Neuronal stem cell (in vitro differentiated cells): ENCODE measurements around the gene HOXA2.

Experiments
- DNase-seq: peaks from one replicate; pipeline ENCODE4 v3.0.0-alpha.2; 2013; ENCODE audit warnings: low spot score
- H2AFZ ChIP-seq: one replicate; pipeline ENCODE4 v1.6.1; 2013; ENCODE audit warnings: mild to moderate bottlenecking, low read length, inconsistent platforms
- H2AK5ac ChIP-seq: 2 replicates; pipeline ENCODE4 v1.6.1; 2013; ENCODE audit warnings: low read depth, mild to moderate bottlenecking, inconsistent platforms, low read length, moderate library complexity, mixed read lengths
- H2BK120ac ChIP-seq: 2 replicates; pipeline ENCODE4 v1.6.1; 2013; ENCODE audit warnings: low read depth, mild to moderate bottlenecking, inconsistent platforms, low read length, moderate library complexity, mixed read lengths
- H2BK12ac ChIP-seq: one replicate; pipeline ENCODE4 v1.6.1; 2013; ENCODE audit warnings: low read length, inconsistent platforms
- H2BK15ac ChIP-seq: 2 replicates; pipeline ENCODE4 v1.6.1; 2013; ENCODE audit warnings: mild to moderate bottlenecking, low read length, inconsistent platforms, mixed read lengths
- H2BK5ac ChIP-seq: one replicate; pipeline ENCODE4 v1.6.1; 2013; ENCODE audit warnings: inconsistent platforms, mild to moderate bottlenecking, low read length, moderate library complexity
- H3K14ac ChIP-seq: one replicate; pipeline ENCODE4 v1.6.1; 2013; ENCODE audit warnings: low read length, inconsistent platforms
- H3K18ac ChIP-seq: 2 replicates; pipeline ENCODE4 v1.6.1; 2013; ENCODE audit warnings: low read length, inconsistent platforms
- H3K23ac ChIP-seq: 2 replicates; pipeline ENCODE4 v1.6.1; 2013; ENCODE audit warnings: low read depth, mild to moderate bottlenecking, mixed read lengths, low read length, inconsistent platforms; ENCODE audit not compliant: poor library complexity
- H3K27ac ChIP-seq: replicated peaks from 3 replicates; pipeline ENCODE4 v1.5.1; 2013; ENCODE audit warnings: low read length, inconsistent platforms
- H3K27me3 ChIP-seq, 3 experiments: 2 replicates each; pipeline ENCODE4 v1.6.1; 2013; ENCODE audit warnings: low read length in 3 of 3, mild to moderate bottlenecking in 2 of 3, inconsistent platforms in 1 of 3, low read depth in 1 of 3, mixed read lengths in 1 of 3, moderate library complexity in 1 of 3; ENCODE audit not compliant: control insufficient read depth in 3 of 3, insufficient read depth in 3 of 3
- H3K36me3 ChIP-seq, 2 donors: replicated peaks in 1 of 2; 2 replicates each; pipeline ENCODE4 v1.6.1; 2013; ENCODE audit warnings: low read length in 2 of 2; ENCODE audit not compliant: control insufficient read depth in 2 of 2, insufficient read depth in 2 of 2
- H3K4ac ChIP-seq: 2 replicates; pipeline ENCODE4 v1.6.1; 2013; ENCODE audit warnings: inconsistent platforms, mild to moderate bottlenecking, low read length, moderate library complexity
- H3K4me1 ChIP-seq, 2 donors: 1 replicate in 1 of 2; 2 replicates in 1 of 2; pipeline ENCODE4 v1.6.1; 2013; ENCODE audit warnings: low read length in 2 of 2, low read depth in 1 of 2; ENCODE audit not compliant: control insufficient read depth in 2 of 2, insufficient read depth in 1 of 2
- H3K4me2 ChIP-seq: one replicate; pipeline ENCODE4 v1.6.1; 2013; ENCODE audit warnings: mild to moderate bottlenecking, low read length, inconsistent platforms; ENCODE audit not compliant: insufficient read depth, poor library complexity, severe bottlenecking
- H3K4me3 ChIP-seq, 2 donors: 2 replicates each; pipeline ENCODE4 v1.5.1; 2013; ENCODE audit warnings: low read length in 2 of 2, mild to moderate bottlenecking in 2 of 2, inconsistent platforms in 1 of 2, moderate library complexity in 1 of 2
- H3K79me1 ChIP-seq: one replicate; pipeline ENCODE4 v1.6.1; 2013; ENCODE audit warnings: low read depth, mild to moderate bottlenecking, inconsistent platforms, low read length, moderate library complexity
- H3K9ac ChIP-seq: one replicate; pipeline ENCODE4 v1.6.1; 2013; ENCODE audit warnings: mild to moderate bottlenecking, low read depth, low read length, inconsistent platforms; ENCODE audit not compliant: poor library complexity
- H3K9me3 ChIP-seq, 2 donors: replicated peaks in 1 of 2; 2 replicates each; pipeline versions ENCODE3 to v1.6.1; 2013; ENCODE audit warnings: low read length in 2 of 2, mild to moderate bottlenecking in 2 of 2, inconsistent platforms in 1 of 2, low read depth in 1 of 2, mixed read lengths in 1 of 2, moderate library complexity in 1 of 2; ENCODE audit not compliant: control insufficient read depth in 2 of 2, insufficient read depth in 1 of 2
- H4K8ac ChIP-seq: one replicate; pipeline ENCODE4 v1.6.1; 2013; ENCODE audit warnings: low read depth, mild to moderate bottlenecking, inconsistent platforms, low read length, moderate library complexity
- H4K91ac ChIP-seq: one replicate; pipeline ENCODE4 v1.6.1; 2013; ENCODE audit warnings: low read length, low read depth, mild to moderate bottlenecking, inconsistent platforms; ENCODE audit not compliant: poor library complexity
- WGBS, 2 donors: extraction: QIAGEN DNeasy Blood & Tissue Kit; methylation state at CpG; one replicate each; pipeline ENCODE4 v1.1.7; 2013; ENCODE audit warnings: missing lambda C conversion rate in 2 of 2, mixed read lengths in 1 of 2; ENCODE audit not compliant: insufficient read length in 2 of 2, insufficient replicate concordance in 1 of 2; ENCODE audit errors: extremely low coverage in 2 of 2; 5-methylcytosine and 5-hydroxymethylcytosine counted together

Gene HOXA2

DNA sequence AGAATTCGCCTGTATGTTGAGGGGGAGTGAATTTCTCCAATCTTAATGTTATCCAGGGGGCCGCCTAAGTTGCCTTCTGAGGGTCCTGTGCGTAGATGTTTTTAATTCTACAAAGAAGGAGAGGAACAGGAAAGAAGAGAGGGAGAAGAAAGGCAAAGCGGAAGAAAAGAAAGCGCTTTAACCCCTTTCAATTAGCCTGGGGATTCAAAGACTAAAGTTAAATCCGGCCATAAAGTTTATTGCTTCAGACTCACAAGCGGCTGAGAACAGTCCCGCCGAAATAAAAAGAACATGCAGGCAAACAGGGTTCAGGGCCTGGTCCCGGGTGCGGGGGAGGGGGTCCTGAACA, 36.5 kb upstream of the HOXA2 start:
- no peaks in the 10 kb centered on the region for H3K36me3 ChIP-seq
- H2BK120ac ChIP-seq = no peak overlapping the region
- peaks cover 37 to 100% (median 97%) of the 10 kb centered on the region in 3 experiments for H3K27me3 ChIP-seq
- H3K79me1 ChIP-seq = no peaks in the 10 kb centered on the region
- H3K4me3 ChIP-seq = no peak overlapping the region
- DNase-seq = no peak
- H3K4me2 ChIP-seq = no peak overlapping the region
- peak overlapping the region; percentile 92 for H2AFZ ChIP-seq
- no peak overlapping the region for H3K27ac ChIP-seq
- H4K8ac ChIP-seq = no peak overlapping the region
- H4K91ac ChIP-seq = no peak overlapping the region
- no CpG with 5 or more reads among the region's 11 CpGs for WGBS, 2 donors
- peaks cover 0 to 2% of the 10 kb centered on the region in 2 donors for H3K9me3 ChIP-seq
- no peaks in the 10 kb centered on the region for H3K4me1 ChIP-seq
- H3K4ac ChIP-seq = no peak overlapping the region
- H3K14ac ChIP-seq = no peak overlapping the region
- no peak overlapping the region for H2BK5ac ChIP-seq
- H3K23ac ChIP-seq = no peak overlapping the region
- no peak overlapping the region for H2BK12ac ChIP-seq
- no peak overlapping the region for H3K18ac ChIP-seq
- H2AK5ac ChIP-seq = no peak overlapping the region
- H2BK15ac ChIP-seq = no peak overlapping the region
- no peak overlapping the region for H3K9ac ChIP-seq

DNA sequence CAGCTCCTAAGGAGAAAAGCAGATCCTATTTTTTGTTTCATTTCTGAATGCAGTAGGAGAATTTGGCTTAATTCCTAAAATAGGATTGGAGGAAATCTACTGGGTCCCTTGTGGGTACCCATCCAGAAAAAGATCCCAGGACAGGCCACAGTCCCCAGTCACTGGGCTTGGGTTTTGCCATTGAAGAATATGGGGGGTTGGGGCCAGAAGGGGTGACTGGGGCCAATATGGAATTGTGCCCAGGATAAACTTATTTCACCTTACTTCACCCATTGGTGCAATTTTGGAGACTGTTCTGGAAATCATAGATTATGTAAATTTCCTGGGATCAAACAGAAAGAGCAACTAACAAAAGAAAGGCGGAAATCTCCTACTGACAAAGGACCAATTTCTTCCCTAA, 36.0 kb upstream of the HOXA2 start:
- H3K4ac ChIP-seq = no peak overlapping the region
- H2BK12ac ChIP-seq = no peak overlapping the region
- H4K91ac ChIP-seq = no peak overlapping the region
- no CpG with 5 or more reads among the region's 1 CpG for WGBS, 2 donors
- H2BK5ac ChIP-seq = no peak overlapping the region
- no peak overlapping the region for H3K18ac ChIP-seq
- no peak overlapping the region for H3K9ac ChIP-seq
- peaks cover 37 to 100% (median 97%) of the 10 kb centered on the region in 3 experiments for H3K27me3 ChIP-seq
- H2BK15ac ChIP-seq = no peak overlapping the region
- peaks cover 0 to 2% of the 10 kb centered on the region in 2 donors for H3K9me3 ChIP-seq
- H3K4me3 ChIP-seq = no peak overlapping the region
- H3K79me1 ChIP-seq = no peaks in the 10 kb centered on the region
- DNase-seq = no peak
- H2BK120ac ChIP-seq = no peak overlapping the region
- H4K8ac ChIP-seq = no peak overlapping the region
- H3K23ac ChIP-seq = no peak overlapping the region
- no peak overlapping the region for H3K27ac ChIP-seq
- H3K14ac ChIP-seq = no peak overlapping the region
- no peaks in the 10 kb centered on the region for H3K36me3 ChIP-seq
- H3K4me1 ChIP-seq = no peaks in the 10 kb centered on the region
- no peak overlapping the region for H2AFZ ChIP-seq
- H3K4me2 ChIP-seq = no peak overlapping the region
- H2AK5ac ChIP-seq = no peak overlapping the region

DNA sequence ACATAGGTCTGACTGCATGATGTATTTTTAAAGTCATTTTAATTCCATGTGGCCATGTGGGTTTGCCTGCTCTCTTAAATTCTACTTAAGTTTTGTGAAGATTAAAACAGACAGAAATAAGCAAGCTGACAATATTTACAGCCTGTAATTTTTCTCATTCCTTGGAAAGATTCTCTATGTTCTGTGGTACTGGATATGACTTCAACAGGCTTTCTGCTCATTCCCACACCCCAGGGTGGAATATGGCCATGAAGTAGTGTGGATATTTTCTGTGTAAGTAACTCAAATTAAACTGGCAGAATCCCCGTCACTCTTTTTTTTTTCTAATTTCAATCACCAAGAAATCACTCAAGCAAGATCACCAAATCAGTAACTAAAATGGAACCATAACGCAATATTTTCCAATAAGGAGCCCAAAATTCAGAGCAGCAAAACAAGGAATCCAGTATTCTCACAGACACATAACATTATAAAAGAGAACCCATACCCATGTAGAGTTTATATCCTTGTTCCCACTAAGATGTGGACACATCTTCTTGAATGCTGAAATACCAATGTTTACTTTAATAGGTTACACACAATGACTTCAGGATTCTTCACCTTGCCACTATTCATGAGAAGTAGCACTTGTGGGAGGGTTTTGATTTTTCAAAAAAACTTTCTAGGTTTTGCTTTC, 35.3 kb upstream of the HOXA2 start:
- Histone ChIP-seq H2AK5ac (no peak overlapping the region), H4K91ac (no peak overlapping the region), H3K18ac (no peak overlapping the region), H3K36me3 (no peaks in the 10 kb centered on the region), H3K14ac (no peak overlapping the region), H3K79me1 (no peaks in the 10 kb centered on the region), H2BK15ac (no peak overlapping the region), H3K4me1 (no peaks in the 10 kb centered on the region), H2BK5ac (no peak overlapping the region), H3K4me3 (no peak overlapping the region), H3K9me3 (peaks cover 0 to 2% of the 10 kb centered on the region in 2 donors), H3K9ac (no peak overlapping the region), H2BK120ac (no peak overlapping the region), H3K27ac (no peak overlapping the region), H3K23ac (no peak overlapping the region), H3K27me3 (peaks cover 30 to 100% (median 97%) of the 10 kb centered on the region in 3 experiments), H2BK12ac (no peak overlapping the region), H4K8ac (no peak overlapping the region), H2AFZ (no peak overlapping the region), H3K4me2 (no peak overlapping the region), H3K4ac (no peak overlapping the region)
- WGBS, 2 donors = no CpG with 5 or more reads among the region's 2 CpGs
- DNase-seq = no peak

DNA sequence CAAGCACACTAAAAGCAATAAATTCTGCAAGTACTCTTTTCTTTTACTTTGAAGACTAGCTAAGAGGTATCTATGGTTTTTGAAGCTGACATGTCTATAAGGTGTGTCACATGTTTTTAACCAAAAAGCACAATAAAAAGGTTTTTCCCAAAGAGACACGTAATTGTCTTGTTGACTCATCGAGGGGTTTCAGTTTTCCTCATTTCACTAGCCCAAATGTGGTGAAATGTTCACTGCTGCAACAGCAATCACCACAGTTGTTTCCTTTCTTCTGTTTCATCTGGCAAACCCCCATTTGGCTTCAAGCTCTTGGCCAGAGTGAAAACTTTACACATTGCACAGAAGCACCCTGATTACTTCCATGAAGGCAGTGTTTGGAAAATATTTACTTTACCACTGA, 31.9 kb upstream of the HOXA2 start:
- Histone ChIP-seq H2BK5ac (no peak overlapping the region), H3K27me3 (peaks cover 21 to 100% (median 93%) of the 10 kb centered on the region in 3 experiments), H2BK15ac (no peak overlapping the region), H3K79me1 (no peaks in the 10 kb centered on the region), H3K36me3 (no peaks in the 10 kb centered on the region), H2BK120ac (no peak overlapping the region), H3K9ac (no peak overlapping the region), H3K14ac (no peak overlapping the region), H3K9me3 (peaks cover 0 to 6% of the 10 kb centered on the region in 2 donors), H3K4me1 (peaks cover 0 to 3% of the 10 kb centered on the region in 2 donors), H3K4ac (no peak overlapping the region), H3K4me3 (no peak overlapping the region), H4K91ac (no peak overlapping the region), H3K27ac (no peak overlapping the region), H3K18ac (no peak overlapping the region), H4K8ac (no peak overlapping the region), H3K23ac (no peak overlapping the region), H2AK5ac (no peak overlapping the region), H3K4me2 (no peak overlapping the region), H2BK12ac (no peak overlapping the region), H2AFZ (no peak overlapping the region)
- DNase-seq = no peak
- WGBS, 2 donors = no CpG with 5 or more reads among the region's 2 CpGs
